Transverse colon (tissue), 4 donors: ENCODE results near the gene RAB37. TPM values are rescaled to one million over a fixed set of nuclear protein-coding genes. Genes with fewer than 3 reads are reported as not detected.

ENCODE experiments used
- DNase-seq: peaks from one replicate; pipeline ENCODE4 v3.0.0-alpha.2; 2019
- H3K27ac ChIP-seq, 4 donors: fragments of 200-600 bp; sonication (generic); 2 replicates each; pipeline ENCODE4 v1.5.1; 2016 to 2018; ENCODE audit warnings: inconsistent platforms in 4 of 4
- H3K27me3 ChIP-seq: fragments of 200-600 bp; sonication (generic); 2 replicates; pipeline ENCODE4 v1.5.1; 2017; ENCODE audit warnings: inconsistent platforms
- H3K36me3 ChIP-seq, 4 donors: fragments of 200-600 bp; sonication (generic); 2 replicates each; pipeline ENCODE4 v1.5.1; 2017 to 2019; ENCODE audit warnings: inconsistent platforms in 4 of 4
- H3K4me1 ChIP-seq, 4 donors: fragments of 200-600 bp; sonication (generic); 2 replicates each; pipeline ENCODE4 v1.5.1; 2017 to 2020; ENCODE audit warnings: inconsistent platforms in 4 of 4
- H3K4me3 ChIP-seq, 4 donors: fragments of 200-600 bp; sonication (generic); 1 replicate in 1 of 4; 2 replicates in 3 of 4; pipeline versions ENCODE4 v1.5.1 to v1.6.1; 2017 to 2019; ENCODE audit warnings: inconsistent platforms in 4 of 4
- H3K9me3 ChIP-seq, 2 donors: fragments of 200-600 bp; sonication (generic); 2 replicates each; pipeline ENCODE4 v1.5.1; 2017 to 2019; ENCODE audit warnings: inconsistent platforms in 2 of 2
- EP300 ChIP-seq: sonication (generic); formaldehyde crosslinking; IDR thresholded peaks from one replicate; pipeline ENCODE4 v1.6.1; 2017; ENCODE audit warnings: antibody characterized with exemption, low read depth
- POLR2A ChIP-seq: fragments of 450-650 bp; IDR thresholded peaks from one replicate; pipeline ENCODE4 v1.6.1; 2016; ENCODE audit warnings: antibody characterized with exemption, mild to moderate bottlenecking, moderate library complexity
- POLR2AphosphoS5 ChIP-seq, 3 donors: sonication (generic); formaldehyde crosslinking; IDR thresholded peaks; one replicate each; pipeline ENCODE4 v1.6.1; 2016; ENCODE audit warnings: antibody characterized with exemption in 3 of 3
- WGBS, 2 donors: methylation state at CpG; one replicate each; pipeline ENCODE4 v1.1.5; 2018; ENCODE audit warnings: low coverage in 1 of 2; 5-methylcytosine and 5-hydroxymethylcytosine counted together
- in situ Hi-C, 4 donors: fragments of 200-750 bp; cut with MboI; loops; one replicate each; pipeline versions ENCODE4 v1.15.0 to v1.15.1; 2017; ENCODE audit warnings: low sequenced_read_pairs in 3 of 4, low pct_ligation_motif_present in 1 of 4, low pct_unique_long_range_greater_than_20kb in 1 of 4
- intact Hi-C: fragments of 100-400 bp; cut with DNase I; formaldehyde crosslinking; loops from one replicate; pipeline ENCODE4 v1.15.1; 2023; ENCODE audit warnings: low total_unique reads
- total RNA-seq, 4 donors: library from RNA; depleted of rRNA; stranded (reverse); fragments of >200 nt; gene quantifications; one replicate each; pipeline ENCODE4 v1.1.0, GENCODE V29; 2016
- TF ChIP-seq, protein P1 (sequence below), 5 experiments: fragments of 200-600 bp in 3 of 5; fragments of 450-650 bp in 2 of 5; sonication (generic) in 3 of 5; IDR thresholded peaks; 1 replicate in 2 of 5; 2 replicates in 3 of 5; pipeline ENCODE4 v1.5.1; 2016 to 2017; ENCODE audit warnings: antibody characterized with exemption in 5 of 5, inconsistent platforms in 3 of 5, mild to moderate bottlenecking in 2 of 5, moderate library complexity in 1 of 5

The RAB37 gene
- total RNA-seq, 4 donors from 2014 or later: 5.2 to 10.5 (median 5.4) TPM; not detected in 1

DNA sequence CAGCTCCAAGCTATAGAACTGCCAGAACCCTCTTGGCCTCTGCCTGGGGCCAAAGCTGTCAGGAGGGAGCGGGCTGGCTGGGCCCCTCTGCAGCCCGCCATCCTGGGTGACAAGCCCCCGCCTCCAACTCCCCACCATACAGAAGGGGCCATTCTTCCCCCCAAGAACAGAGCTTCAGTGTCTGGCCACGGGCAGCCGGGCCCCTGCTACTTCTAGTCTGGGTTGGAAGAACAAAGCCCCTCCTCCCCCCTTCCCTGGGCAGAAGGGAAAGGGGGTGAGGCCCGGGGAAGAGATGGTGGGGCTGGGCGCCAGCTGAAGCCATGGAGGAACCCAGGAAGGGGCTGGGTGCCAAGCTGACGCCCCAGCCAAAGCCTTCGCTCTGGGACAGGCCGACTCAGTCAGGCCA is 30.1 kb downstream of the RAB37 start:
- DNase-seq: no peak
- in situ Hi-C loops: no loop called here
- Histone ChIP-seq H3K27ac (peak overlapping the region in 1 of 4 donors; percentile 12), H3K27me3 (no peaks in the 10 kb centered on the region), H3K4me1 (peaks cover 7 to 47% (median 27%) of the 10 kb centered on the region in 4 donors), H3K4me3 (no peak overlapping the region), H3K36me3 (peaks cover 0 to 22% (median 3%) of the 10 kb centered on the region in 4 donors), H3K9me3 (no peaks in the 10 kb centered on the region)
- intact Hi-C loops: no loop called here
- WGBS, 2 donors: 74% methylated on average over 10 of the region's 10 CpGs; no CpG with 5 or more reads in 1 of the 2 donors
- TF ChIP-seq, protein P1, sequence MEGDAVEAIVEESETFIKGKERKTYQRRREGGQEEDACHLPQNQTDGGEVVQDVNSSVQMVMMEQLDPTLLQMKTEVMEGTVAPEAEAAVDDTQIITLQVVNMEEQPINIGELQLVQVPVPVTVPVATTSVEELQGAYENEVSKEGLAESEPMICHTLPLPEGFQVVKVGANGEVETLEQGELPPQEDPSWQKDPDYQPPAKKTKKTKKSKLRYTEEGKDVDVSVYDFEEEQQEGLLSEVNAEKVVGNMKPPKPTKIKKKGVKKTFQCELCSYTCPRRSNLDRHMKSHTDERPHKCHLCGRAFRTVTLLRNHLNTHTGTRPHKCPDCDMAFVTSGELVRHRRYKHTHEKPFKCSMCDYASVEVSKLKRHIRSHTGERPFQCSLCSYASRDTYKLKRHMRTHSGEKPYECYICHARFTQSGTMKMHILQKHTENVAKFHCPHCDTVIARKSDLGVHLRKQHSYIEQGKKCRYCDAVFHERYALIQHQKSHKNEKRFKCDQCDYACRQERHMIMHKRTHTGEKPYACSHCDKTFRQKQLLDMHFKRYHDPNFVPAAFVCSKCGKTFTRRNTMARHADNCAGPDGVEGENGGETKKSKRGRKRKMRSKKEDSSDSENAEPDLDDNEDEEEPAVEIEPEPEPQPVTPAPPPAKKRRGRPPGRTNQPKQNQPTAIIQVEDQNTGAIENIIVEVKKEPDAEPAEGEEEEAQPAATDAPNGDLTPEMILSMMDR (IDR thresholded peaks at IDR 0.05): no peak
- TF ChIP-seq EP300: no peak
- no peak for TF ChIP-seq POLR2A
- no peak for TF ChIP-seq POLR2AphosphoS5 (IDR thresholded peaks at IDR 0.05)

DNA sequence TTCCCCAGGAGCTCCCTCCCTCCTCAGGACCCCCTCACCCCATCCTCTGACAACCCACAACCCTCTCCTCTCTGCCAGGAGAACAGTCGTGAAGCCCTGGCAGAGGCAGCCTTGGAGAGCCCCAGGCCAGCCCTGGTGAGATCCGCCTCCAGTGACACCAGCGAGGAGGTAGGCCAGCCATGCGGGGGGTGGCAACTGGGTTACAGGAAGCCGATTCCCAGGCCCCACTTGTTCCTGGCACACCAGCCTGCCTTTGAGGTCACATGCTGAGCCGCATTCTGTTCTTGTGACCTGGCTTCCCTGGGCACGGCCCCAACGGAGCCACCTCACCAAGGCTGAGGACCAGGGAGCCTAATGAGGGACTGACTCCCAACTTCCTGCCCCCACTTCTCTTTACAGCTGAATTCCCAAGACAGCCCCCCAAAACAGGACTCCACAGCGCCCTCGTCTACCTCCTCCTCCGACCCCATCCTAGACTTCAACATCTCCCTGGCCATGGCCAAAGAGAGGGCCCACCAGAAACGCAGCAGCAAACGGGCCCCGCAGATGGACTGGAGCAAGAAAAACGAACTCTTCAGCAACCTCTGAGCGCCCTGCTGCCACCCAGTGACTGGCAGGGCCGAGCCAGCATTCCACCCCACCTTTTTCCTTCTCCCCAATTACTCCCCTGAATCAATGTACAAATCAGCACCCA is 31.2 kb downstream of the RAB37 start:
- in situ Hi-C loops: no loop called here
- H3K4me3 ChIP-seq: no peak overlapping the region
- no peaks in the 10 kb centered on the region for H3K9me3 ChIP-seq
- peaks cover 0 to 22% (median 8%) of the 10 kb centered on the region in 4 donors for H3K36me3 ChIP-seq
- 78 to 81% methylated on average over 5 to 17 of the region's 17 CpGs for WGBS, 2 donors
- peaks cover 4 to 36% (median 17%) of the 10 kb centered on the region in 4 donors for H3K4me1 ChIP-seq
- no peak for DNase-seq
- peak overlapping the region in 1 of 4 donors; percentile 12 for H3K27ac ChIP-seq
- intact Hi-C loops: no loop called here
- no peak for TF ChIP-seq POLR2AphosphoS5 (IDR thresholded peaks at IDR 0.05)
- TF ChIP-seq, protein P1 (IDR thresholded peaks at IDR 0.05): no peak
- H3K27me3 ChIP-seq: no peaks in the 10 kb centered on the region

DNA sequence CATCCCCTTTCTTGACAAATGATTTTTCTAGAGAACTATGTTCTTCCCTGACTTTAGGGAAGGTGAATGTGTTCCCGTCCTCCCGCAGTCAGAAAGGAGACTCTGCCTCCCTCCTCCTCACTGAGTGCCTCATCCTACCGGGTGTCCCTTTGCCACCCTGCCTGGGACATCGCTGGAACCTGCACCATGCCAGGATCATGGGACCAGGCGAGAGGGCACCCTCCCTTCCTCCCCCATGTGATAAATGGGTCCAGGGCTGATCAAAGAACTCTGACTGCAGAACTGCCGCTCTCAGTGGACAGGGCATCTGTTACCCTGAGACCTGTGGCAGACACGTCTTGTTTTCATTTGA is 31.7 kb downstream of the RAB37 start:
- no peak for DNase-seq
- Histone ChIP-seq H3K4me3 (no peak overlapping the region), H3K27me3 (no peaks in the 10 kb centered on the region), H3K36me3 (peaks cover 0 to 22% (median 9%) of the 10 kb centered on the region in 4 donors), H3K27ac (no peak overlapping the region), H3K9me3 (no peaks in the 10 kb centered on the region), H3K4me1 (peaks cover 0 to 30% (median 11%) of the 10 kb centered on the region in 4 donors)
- intact Hi-C loops: no loop called here
- 90% methylated on average over 7 of the region's 7 CpGs; no CpG with 5 or more reads in 1 of the 2 donors for WGBS, 2 donors
- no peak for TF ChIP-seq POLR2AphosphoS5 (IDR thresholded peaks at IDR 0.05)
- TF ChIP-seq POLR2A: no peak
- TF ChIP-seq, protein P1 (IDR thresholded peaks at IDR 0.05): no peak
- no peak for TF ChIP-seq EP300
- in situ Hi-C loops: no loop called here

DNA sequence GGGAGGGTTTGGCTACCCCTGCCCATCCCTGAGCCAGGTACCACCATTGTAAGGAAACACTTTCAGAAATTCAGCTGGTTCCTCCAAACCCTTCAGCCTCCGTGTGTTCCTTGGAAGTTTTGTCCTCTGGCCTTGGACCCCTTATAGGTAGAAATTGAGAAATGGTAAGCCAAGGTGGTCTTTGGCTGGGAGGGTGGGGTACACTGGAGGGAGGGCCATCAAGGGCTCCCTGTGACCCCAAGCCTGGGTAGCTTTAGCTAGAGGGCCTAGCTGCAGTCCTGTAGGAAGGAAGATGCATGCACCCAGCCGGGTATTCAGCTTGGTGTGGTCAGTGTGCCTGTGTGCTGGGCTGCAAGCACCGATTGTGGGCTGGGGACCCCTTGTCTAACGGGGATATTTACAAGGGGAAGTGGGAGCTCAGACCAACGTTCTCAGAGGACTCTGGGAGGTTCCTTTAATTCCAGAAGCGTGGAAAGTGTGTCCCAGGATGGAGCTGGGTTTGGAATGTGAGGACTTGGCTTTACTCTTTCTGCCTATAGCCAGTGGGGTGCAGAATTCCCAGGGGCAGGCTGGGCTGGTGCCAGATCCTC is 32.3 kb downstream of the RAB37 start:
- in situ Hi-C loops (no loop called here), intact Hi-C loops (no loop called here)
- Histone ChIP-seq H3K27me3 (no peaks in the 10 kb centered on the region), H3K27ac (no peak overlapping the region), H3K4me1 (peaks cover 0 to 24% (median 5%) of the 10 kb centered on the region in 4 donors), H3K4me3 (no peak overlapping the region), H3K36me3 (peaks cover 0 to 22% (median 9%) of the 10 kb centered on the region in 4 donors), H3K9me3 (no peaks in the 10 kb centered on the region)
- TF ChIP-seq POLR2A (no peak), POLR2AphosphoS5 (IDR thresholded peaks at IDR 0.05) (no peak), EP300 (no peak)
- TF ChIP-seq, protein P1 (IDR thresholded peaks at IDR 0.05): no peak
- WGBS, 2 donors: 50 to 77% methylated on average over 2 to 6 of the region's 6 CpGs
- no peak for DNase-seq
